GM20000 (cell line): ENCODE results near the gene SVBP.

Source experiments
- DNase-seq: peaks from one replicate; pipeline ENCODE4 v3.0.0; 2012; ENCODE audit warnings: low spot score
- CTCF ChIP-seq: IDR thresholded peaks from 2 replicates; pipeline ENCODE4 v1.5.1; 2012; ENCODE audit warnings: mild to moderate bottlenecking, control low read depth; ENCODE audit errors: extremely low read depth, missing control alignments

Gene SVBP

GRCh38 chr1:42761567-42761966, 55.6 kb downstream of the SVBP start:
- no peak for DNase-seq
- TF ChIP-seq CTCF = no peak

- no peak for DNase-seq
- TF ChIP-seq CTCF = no peak
These were observed 58.1 kb downstream of the SVBP start for GRCh38 chr1:42759114-42759513.

GRCh38 chr1:42758641-42759040, 58.6 kb downstream of the SVBP start:
- no peak for DNase-seq
- no peak for TF ChIP-seq CTCF

- no peak for TF ChIP-seq CTCF
- no peak for DNase-seq
These were observed 59.3 kb downstream of the SVBP start for GRCh38 chr1:42757892-42758275.
